ENCODE data around the gene DDX11.

DNA sequence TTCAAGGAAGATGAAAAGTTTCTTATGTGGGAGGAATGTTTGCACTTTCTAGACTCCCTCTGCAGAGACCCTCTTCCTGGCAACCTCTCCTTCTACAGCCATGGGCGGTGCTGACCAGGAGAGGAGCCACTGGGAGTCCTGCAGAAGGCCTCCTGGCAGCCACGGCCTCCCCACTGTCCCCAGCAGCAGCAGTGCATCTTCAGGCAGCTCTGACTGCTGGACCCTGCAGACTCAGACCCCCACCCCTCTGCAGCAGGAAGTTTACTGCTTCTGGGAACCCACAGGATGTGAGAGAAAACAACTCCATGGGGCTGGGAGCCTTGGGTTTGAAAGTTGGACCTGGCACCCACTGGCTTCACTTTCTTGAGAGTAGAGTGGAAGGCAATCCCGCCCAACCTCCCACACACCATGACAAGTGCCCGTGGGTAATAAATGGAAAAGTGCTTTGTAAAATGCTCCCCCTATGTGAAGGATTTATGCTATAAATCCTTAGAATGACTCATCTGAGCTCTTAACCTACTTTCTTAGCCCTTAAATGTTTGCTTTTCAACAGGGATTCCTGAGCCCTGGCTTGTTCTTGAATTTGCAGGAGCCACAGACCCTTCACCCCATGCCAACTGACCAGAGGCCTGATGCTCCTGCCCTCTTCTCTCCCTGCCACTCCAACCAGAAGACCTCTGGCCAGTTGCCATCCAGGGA, 37.5 kb upstream of the DDX11 start:
- TF ChIP-seq POLR2A (IDR thresholded peaks at IDR 0.05) (no peak), EP300 (IDR thresholded peaks at IDR 0.05) (no peak)
